ENCODE data around the gene OTOP3.
"Not testable (repeated sequence)": the region's sequence is repeated elsewhere in the genome, so short reads cannot be mapped to it uniquely, and the experiment has no call there.

OTOP3 gene
- total RNA-seq: 0 reads per million in 2 experiments

GRCh38 chr17:74935585-74936469, at the start of gene OTOP3:
Gene OTOP3, plus strand, starts transcription at chr17:74935898. Its CDS starts 24 bp downstream, at chr17:74935922.
- DNase-seq (ENCODE audit: low read depth): no peak

GRCh38 chr17:74888469-74888868, 47.2 kb upstream of the OTOP3 start:
- DNase-seq (ENCODE audit: low read depth): no peak

GRCh38 chr17:74890554-74890953, 45.1 kb upstream of the OTOP3 start:
- DNase-seq (ENCODE audit: low read depth): no peak

DNA sequence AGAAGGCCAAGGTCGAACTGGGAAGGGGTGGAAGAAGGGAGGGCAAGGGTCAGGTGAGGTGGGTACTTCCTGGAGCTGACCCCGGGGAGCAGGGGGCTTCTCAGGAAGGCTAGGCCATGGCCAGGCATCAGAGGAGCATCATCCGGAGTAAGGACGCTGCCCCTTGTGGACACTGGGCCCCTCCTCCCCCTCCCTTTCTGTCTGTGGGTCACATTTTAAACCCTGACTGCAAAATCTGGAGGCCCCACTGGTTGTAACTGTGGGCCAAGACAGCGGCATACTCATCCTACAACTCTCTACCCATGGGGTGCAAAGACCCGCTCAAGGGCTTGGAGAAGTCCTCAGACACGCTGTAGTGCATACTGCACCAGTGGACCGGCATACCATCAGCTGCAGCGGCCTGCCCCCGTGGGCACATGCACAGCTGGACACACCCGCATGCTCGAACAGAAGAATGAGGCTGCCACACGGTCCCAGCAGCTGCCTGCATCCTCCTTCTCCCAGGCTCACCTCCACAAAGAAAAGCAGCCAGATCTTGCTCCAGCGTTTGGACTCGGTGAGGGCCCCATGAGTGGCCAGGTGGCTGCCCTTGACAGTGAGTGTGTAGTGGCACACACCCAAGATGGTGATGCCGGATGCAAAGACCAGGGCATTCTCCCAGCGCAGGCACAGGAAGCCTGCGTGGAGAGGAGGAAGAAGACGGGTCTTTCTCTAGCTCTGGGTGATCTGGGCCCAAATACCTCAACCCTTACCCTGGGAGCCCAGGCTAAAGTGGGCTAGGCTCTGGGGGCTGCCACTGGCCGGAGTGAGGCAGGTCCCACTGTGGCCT, 43.5 kb upstream of the OTOP3 start:
- no peak for DNase-seq (ENCODE audit: low read depth)

DNA sequence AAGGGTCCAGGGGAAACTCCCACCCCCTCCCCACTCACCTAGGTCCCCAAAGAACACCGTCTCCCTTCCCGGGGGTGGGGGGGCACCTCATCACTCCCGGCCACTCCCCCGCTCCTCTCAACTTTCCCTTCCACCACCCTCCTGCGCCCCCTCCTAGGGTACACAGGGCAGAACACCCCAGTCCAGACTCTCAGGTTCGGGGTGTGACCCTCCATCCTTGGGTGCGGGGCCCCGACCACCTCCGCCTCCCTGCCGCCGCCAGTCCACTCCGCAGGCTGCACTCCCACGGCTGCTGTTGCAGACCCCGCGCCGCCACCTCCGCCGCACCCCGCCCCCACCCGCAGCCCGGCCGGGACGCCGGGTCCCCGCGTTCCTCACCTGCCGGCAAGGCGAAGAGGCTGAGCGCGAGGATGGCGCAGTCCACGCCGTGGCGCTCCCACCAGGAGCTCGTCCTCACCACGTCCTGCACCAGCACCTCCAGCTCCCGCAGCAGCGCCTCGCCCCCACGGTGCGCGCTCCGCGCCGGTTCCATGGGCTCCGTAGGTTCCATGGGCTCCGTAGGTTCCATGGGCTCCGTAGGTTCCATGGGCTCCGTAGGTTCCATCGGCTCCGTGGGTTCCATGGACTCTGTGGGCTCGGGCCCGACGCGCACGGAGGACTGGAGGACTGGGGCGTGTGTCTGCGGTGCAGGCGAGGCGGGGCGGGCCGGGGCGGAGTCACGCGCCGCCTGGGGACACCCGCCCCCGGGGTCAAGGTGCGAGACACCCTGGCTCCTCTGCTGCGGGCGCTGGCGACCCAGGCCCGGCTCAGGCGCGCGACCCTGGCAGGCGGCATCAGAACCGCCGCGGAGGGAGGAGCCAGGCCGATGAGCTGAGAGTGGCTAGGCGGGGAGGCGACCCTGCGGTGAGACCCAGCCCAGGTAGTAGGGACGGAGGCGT, 42.5 kb upstream of the OTOP3 start, which contains the start of gene FADS6:
FADS6 (minus strand) TSS at position 660 of the 938 bp plus-strand sequence; CDS start at position 622, 38 bp downstream.
- no peak for DNase-seq (ENCODE audit: low read depth)

DNA sequence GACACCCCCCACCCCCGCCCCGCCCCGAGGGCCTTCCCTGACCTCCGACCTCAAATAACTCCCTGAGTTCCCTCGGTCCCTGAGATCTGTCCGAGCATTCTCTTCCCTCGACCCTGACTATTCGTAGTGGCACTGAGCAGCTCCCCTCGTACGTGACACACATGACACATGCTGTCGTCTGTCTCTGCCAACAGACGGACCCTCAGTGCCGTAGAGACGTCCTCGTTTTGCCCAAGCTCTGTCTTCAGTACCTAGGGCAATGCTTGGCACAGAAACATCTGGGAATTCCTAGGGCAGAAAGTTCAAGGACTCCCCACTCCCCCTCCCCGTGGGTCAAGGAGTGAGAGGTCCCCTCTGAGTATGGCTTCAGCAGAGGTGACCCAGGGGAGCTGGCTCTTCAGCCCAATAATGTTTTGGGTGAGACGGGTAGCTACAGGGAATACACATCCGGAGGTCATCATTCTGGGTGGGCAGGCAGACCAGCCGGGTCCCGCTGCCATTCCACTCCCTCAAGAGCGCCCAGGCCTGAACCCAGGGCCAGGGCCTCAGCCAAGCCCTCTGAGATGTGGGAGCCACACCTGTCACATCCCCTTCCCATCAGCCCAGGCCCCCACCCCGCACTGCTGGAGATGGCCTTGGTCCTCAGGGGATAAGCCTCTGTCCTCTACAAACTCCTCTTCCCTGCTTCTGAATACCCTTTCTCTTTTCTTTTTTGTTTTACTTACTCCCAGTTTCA, 41.6 kb upstream of the OTOP3 start:
- DNase-seq (ENCODE audit: low read depth): no peak

DNA sequence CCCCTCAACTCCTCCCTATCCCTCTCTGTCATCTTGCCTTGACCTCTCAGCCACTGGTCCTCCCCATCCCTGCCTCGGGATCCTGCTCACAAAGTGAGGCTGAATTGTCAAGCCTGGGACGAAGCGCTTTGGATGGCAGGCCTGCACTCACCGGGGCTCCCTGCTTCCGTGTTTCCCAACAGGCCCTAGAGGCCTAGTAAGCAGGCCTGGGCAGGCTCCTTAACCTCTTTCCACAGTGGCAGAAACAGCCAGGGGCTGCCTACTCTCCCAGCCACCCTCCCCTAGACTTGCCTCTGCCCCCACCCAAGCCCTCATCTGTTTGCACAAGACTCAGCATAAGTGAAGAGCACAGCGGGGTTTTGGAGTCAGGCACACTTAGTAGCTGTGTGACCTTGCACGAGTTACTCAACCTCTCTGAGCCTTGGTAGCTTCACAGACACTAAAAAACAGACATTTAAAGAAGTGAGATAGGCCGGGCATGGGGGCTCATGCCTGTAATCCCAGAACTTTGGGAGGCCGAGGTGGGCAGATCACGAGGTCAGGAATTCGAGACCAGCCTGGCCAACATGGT, 37.2 kb upstream of the OTOP3 start:
- DNase-seq (ENCODE audit: low read depth): no peak

- DNase-seq (ENCODE audit: low read depth): no peak
Measured at GRCh38 chr17:74900208-74900607, 35.5 kb upstream of the OTOP3 start.

GRCh38 chr17:74901353-74902135, 34.2 kb upstream of the OTOP3 start:
- DNase-seq (ENCODE audit: low read depth): no peak

DNA sequence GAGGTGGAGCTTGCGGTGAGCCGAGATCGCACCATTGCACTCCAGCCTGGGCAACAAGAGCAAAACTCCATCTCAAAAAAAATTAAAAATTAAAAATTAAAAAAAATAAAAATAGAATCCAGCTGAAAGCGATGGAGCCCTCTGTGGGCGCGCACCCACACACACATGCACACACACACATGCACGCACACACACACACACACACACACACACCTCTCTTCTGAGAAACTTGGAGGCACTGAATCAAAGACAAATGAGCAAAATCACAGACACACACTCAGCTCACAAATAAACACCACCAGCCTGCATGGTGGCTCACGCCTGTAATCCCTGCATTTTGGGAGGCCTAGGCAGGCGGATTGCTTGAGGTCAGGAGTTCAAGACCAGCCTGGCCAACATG, 32.7 kb upstream of the OTOP3 start:
- no peak for DNase-seq (ENCODE audit: low read depth)

DNA sequence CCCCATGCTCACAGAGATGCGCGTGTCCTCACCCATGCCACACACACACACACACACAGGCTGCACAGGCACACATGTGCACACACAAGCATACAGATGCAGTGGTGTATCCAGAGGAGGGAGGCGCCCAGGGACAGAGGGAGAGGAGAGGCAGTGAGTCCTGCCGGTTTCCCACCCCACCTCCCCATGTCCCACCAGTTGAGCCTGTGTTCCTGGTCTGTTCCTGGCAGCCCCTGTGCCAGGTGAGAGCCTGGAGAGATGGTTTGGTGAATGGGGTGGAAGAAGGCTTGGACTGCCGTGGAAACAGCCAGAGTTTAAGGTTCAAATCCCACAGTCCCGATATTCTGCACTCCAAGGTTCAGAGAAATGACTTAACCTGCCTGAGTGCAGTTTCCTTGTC, 32.0 kb upstream of the OTOP3 start:
- no peak for DNase-seq (ENCODE audit: low read depth)

GRCh38 chr17:74904687-74905409, 30.9 kb upstream of the OTOP3 start:
- DNase-seq (ENCODE audit: low read depth): no peak

DNA sequence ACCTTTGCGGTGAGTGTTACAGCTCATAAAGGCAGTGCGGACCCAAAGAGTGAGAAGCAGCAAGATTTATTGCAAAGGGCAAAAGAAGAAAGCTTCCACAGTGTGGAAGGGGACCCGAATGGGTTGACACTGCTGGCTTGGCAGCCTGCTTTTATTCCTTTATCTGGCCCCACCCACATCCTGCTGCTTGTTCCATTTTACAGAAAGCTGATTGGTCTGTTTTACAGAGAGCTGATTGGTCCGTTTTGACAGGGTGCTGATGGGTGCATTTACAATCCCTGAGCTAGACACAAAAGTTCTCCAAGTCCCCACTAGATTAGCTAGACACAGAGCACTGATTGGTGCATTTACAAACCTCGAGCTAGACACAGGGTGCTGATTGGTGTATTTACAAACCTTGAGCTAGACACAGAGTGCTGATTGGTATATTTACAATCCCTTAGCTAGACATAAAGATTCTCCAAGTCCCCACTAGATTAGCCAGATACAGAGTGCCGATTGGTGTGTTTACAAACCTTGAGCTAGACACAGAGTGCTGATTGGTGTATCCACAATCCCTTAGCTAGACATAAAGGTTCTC, 29.4 kb upstream of the OTOP3 start:
- DNase-seq (ENCODE audit: low read depth): not testable (repeated sequence)

DNA sequence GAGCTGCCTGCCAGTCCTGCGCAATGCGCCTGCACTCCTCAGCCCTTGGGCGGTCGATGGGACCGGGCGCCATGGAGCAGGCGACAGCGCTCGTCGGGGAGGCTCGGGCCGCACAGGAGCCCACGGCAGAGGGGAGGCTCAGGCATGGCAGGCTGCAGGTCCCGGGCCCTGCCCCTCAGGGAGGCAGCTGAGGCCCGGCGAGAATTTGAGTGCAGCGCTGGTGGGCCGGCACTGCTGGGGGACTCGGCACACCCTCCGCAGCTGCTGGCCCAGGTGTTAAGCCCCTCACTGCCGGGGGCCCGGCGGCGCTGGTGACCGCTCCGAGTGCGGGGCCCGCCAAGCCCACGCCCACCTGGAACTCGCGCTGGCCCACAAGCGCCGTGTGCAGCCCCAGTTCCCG, 28.7 kb upstream of the OTOP3 start:
- no peak for DNase-seq (ENCODE audit: low read depth)

GRCh38 chr17:74909097-74909496, 26.6 kb upstream of the OTOP3 start:
- not testable (repeated sequence) for DNase-seq (ENCODE audit: low read depth)

DNA sequence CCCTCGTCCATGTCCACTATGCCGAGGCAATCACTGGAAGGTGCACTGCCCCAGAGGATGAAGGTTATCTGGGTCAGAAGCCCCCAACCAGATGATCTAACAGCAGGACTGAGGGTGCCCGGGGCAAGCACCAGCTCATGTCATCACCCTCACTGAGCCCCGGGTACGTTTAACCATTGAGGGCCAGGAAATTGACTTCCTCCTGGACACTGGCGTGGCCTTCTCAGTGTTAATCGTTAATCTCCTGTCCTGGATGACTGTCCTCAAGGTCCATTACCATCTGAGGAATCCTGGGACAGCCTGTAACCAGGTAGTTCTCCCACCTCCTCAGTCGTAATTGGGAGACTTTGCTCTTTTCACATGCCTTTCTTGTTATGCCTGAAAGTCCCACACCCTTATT, 24.3 kb upstream of the OTOP3 start:
- DNase-seq (ENCODE audit: low read depth): not testable (repeated sequence)

GRCh38 chr17:74916136-74916850, 19.4 kb upstream of the OTOP3 start:
- no peak for DNase-seq (ENCODE audit: low read depth)

- DNase-seq (ENCODE audit: low read depth): no peak
Measured at GRCh38 chr17:74916851-74917199, 18.9 kb upstream of the OTOP3 start.
